Activated naive CD8-positive, alpha-beta T cell treated with anti-CD3 and anti-CD28 coated beads, Interleukin-2, amount 10 ng/mL, durations not matched to agents 7 days and 5 days (primary cell): ENCODE measurements around the gene TFEB. TPM values are rescaled to one million over a fixed set of nuclear protein-coding genes. Genes with fewer than 3 reads are reported as not detected.

ENCODE experiments used
- ATAC-seq: fragments of 150-1000 bp; cut with Tn5 transposase; one replicate; pipeline ENCODE4 v1.10.0; 2021; ENCODE audit warnings: low read depth, moderate library complexity
- POLR2A ChIA-PET: fragments of 350-600 bp; sonication (Branson Sonifier 250); formaldehyde crosslinking; loops from one replicate; lab custom pipeline; 2021; ENCODE audit warnings: antibody characterized with exemption; lab: Charles Lee
- DNase-seq: peaks from one replicate; pipeline ENCODE4 v3.0.0; 2021
- H3K27ac Mint-ChIP-seq: one replicate; pipeline ENCODE4 v1.8.0; 2022; ENCODE audit warnings: mild to moderate bottlenecking, mixed read lengths
- H3K27me3 Mint-ChIP-seq: one replicate; pipeline ENCODE4 v1.8.0; 2022; ENCODE audit warnings: mild to moderate bottlenecking, moderate library complexity, mixed read lengths
- H3K36me3 Mint-ChIP-seq: one replicate; pipeline ENCODE4 v1.8.0; 2021; ENCODE audit warnings: mild to moderate bottlenecking, mixed read lengths
- H3K4me1 Mint-ChIP-seq: one replicate; pipeline ENCODE4 v1.8.0; 2021; ENCODE audit warnings: mixed read lengths
- H3K4me3 Mint-ChIP-seq: one replicate; pipeline ENCODE4 v1.8.0; 2022; ENCODE audit warnings: mild to moderate bottlenecking, moderate library complexity, mixed read lengths
- H3K9me3 Mint-ChIP-seq: one replicate; pipeline ENCODE4 v1.8.0; 2021; ENCODE audit warnings: mixed read lengths
- total RNA-seq, 2 experiments: library from RNA; stranded (reverse); gene quantifications; one replicate each; pipeline ENCODE4 v1.2.3, GENCODE V29; 2021

Gene TFEB
- total RNA-seq, 2 experiments from 2014 or later = 17.6 TPM

DNA sequence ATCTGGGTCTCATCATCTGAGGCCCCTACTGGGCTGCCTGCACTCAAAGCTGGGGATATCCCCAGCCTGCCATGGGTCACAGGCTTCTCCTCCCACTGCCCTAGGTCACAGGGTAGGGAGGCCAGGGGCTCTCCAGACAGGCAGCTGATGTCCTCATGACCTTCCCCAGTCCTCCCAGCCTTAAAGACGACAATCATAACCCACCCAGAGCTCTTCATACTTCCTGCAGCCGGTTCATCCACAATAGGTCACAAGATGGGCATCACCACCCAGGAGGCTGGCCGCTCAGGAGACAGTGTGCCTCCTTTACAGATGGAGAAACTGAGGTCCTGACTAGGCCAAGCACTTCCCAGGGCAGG is 15.2 kb downstream of the TFEB start:
- DNase-seq (no peak), ATAC-seq (no peak)
- Mint-ChIP-seq H3K36me3 (no peaks in the 10 kb centered on the region), H3K27ac (no peak overlapping the region), H3K9me3 (no peaks in the 10 kb centered on the region), H3K4me1 (peaks cover 27% of the 10 kb centered on the region), H3K27me3 (no peaks in the 10 kb centered on the region), H3K4me3 (no peak overlapping the region)
- POLR2A ChIA-PET = interaction anchor here (0.7 to 1.1 kb wide), 2 partner anchors 13 to 49 kb away, joined by 3 to 4 read pairs; no protein-coding TSS in a partner anchor

DNA sequence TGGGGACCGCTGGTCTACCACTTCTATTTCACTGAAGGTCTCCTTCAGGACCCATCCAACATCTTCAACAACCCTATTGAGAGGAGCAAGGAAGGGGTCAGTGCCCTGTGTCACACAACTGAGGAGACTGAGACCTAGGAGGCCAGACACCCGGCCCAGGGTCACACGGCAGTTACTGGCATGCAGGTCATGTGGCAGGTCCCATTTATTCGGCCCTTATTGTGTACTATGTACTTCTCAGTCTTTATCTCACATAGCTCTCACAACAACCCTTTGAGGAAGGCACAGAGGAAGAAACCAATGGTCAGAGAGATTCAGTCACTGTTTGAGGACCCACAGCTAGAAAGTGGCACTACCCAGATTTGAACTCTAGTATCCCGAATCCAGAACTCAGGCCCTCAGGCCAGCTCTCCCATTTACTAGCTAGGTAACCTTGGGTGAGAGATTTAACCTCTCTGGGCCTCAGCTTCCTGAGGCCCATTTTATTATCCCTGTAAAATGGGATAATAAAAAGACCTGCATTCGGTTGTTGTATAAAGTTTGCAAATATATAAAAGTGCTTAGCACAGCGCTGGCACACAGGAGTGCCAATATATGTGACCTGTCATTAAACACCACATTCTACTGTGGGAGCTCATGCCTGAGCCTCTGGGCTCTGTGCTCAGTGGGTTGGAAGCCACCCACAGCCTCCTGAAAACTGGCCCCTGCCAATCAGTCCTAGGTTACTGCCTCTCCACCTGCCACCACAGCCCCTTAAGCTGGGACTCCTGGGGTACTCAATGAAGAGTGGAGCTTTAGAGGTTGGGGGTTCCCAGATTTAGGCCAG is 15.8 kb downstream of the TFEB start:
- H3K27me3 Mint-ChIP-seq = no peaks in the 10 kb centered on the region
- ATAC-seq (no peak), DNase-seq (no peak)
- H3K4me1 Mint-ChIP-seq = peaks cover 27% of the 10 kb centered on the region
- H3K4me3 Mint-ChIP-seq = no peak overlapping the region
- POLR2A ChIA-PET = interaction anchor here (0.6 to 1.1 kb wide), 2 partner anchors 13 to 14 kb away, joined by 3 read pairs; no protein-coding TSS in a partner anchor
- no peaks in the 10 kb centered on the region for H3K9me3 Mint-ChIP-seq
- H3K27ac Mint-ChIP-seq = no peak overlapping the region
- H3K36me3 Mint-ChIP-seq = no peaks in the 10 kb centered on the region

DNA sequence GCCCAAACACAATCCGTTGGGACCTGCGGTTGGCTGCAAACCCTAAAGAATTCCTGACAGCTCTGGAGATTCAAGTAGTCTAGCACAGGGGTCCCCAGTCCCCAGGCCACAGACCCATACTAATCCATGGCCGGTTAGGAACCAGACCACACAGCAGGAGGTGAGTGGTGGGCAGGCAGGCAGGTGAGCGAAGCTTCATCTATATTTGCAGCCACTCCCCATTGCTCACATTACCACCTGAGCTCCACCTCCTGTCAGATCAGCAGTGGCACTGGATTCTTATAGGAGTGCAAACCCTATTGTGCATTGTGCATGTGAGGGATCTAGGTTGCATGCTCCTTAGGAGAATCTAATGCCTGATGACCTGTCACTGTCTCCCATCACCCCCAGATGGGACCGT is 16.6 kb downstream of the TFEB start:
- POLR2A ChIA-PET = interaction anchor here (0.6 kb wide), 1 partner anchor 15 kb away, joined by 3 read pairs; no protein-coding TSS in a partner anchor
- no peak for DNase-seq
- Mint-ChIP-seq H3K9me3 (no peaks in the 10 kb centered on the region), H3K36me3 (no peaks in the 10 kb centered on the region), H3K27ac (no peak overlapping the region), H3K4me1 (peaks cover 29% of the 10 kb centered on the region), H3K27me3 (no peaks in the 10 kb centered on the region), H3K4me3 (no peak overlapping the region)
- no peak for ATAC-seq

DNA sequence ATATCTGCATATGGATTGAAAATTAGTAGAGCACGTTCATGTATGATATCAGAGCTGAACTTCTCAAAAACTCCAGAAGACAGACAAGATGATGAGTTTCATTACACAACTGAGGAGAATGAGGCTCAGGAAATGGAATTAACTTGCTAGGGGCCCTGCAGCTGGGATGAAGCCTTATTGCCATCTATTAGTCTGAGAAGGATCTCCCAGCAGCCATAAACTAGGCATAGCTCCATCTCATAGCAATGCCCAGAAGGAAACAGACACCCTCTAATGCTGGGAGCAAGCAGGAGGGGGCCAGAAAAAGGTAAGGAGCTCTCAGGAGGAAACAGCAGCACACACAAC is 18.0 kb downstream of the TFEB start:
- no peak for ATAC-seq
- POLR2A ChIA-PET = interaction anchor here (1.1 to 2.7 kb wide), 2 partner anchors 11 to 16 kb away, joined by 6 to 17 read pairs; no protein-coding TSS in a partner anchor
- H3K36me3 Mint-ChIP-seq = no peaks in the 10 kb centered on the region
- no peak for DNase-seq
- no peaks in the 10 kb centered on the region for H3K27me3 Mint-ChIP-seq
- H3K27ac Mint-ChIP-seq = no peak overlapping the region
- peaks cover 31% of the 10 kb centered on the region for H3K4me1 Mint-ChIP-seq
- no peaks in the 10 kb centered on the region for H3K9me3 Mint-ChIP-seq
- H3K4me3 Mint-ChIP-seq = no peak overlapping the region

DNA sequence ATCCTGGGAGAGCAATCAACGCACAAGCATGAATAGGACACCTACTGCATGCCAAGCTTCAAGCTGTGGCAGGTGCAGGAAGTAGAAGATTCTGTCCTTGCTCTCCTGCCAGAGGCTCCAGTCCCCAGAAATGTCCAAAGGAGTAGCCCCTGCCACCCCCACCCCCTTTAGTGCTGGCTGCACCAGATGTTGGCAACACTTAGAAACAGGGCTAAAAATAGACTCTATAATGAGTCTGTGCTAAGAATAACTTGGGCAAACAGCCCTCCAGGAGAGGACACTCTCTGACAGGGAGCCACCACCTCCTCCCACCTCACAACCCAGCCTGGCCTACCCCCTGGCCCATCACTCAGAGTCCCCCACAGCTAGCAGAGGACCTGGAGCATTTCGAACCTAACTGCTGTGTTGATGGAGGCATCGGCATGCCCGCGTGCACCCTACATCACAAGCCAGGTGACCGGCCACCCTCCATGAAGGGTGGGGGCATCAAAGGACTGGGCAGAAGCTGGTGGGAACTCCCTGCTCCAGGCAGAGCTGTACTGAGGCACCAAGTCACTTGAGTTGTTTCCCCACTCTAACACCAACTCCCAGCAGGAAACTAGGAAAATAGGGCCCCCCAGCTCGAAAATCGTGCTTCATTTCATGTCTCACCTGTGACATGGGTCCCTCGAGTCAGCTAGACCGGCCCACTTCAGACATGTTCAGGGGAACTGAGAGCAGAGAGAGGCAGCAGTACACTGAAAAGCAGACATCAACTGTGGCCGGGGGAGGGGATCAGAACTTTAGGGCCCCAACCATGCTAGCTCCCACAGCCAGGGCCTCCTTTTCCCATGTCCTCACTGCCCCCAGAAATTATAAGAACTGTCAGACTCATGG is 18.7 kb downstream of the TFEB start:
- POLR2A ChIA-PET = interaction anchor here (1.0 to 2.7 kb wide), 6 partner anchors 10 to 33 kb away, joined by 3 to 19 read pairs (median 5); partner anchors contain the start of gene TFEB
- no peak for ATAC-seq
- Mint-ChIP-seq H3K27me3 (no peaks in the 10 kb centered on the region), H3K9me3 (no peaks in the 10 kb centered on the region), H3K27ac (peak overlapping the region; percentile 78), H3K4me1 (peaks cover 31% of the 10 kb centered on the region), H3K36me3 (no peaks in the 10 kb centered on the region), H3K4me3 (peak overlapping the region; percentile 29)
- DNase-seq = no peak

DNA sequence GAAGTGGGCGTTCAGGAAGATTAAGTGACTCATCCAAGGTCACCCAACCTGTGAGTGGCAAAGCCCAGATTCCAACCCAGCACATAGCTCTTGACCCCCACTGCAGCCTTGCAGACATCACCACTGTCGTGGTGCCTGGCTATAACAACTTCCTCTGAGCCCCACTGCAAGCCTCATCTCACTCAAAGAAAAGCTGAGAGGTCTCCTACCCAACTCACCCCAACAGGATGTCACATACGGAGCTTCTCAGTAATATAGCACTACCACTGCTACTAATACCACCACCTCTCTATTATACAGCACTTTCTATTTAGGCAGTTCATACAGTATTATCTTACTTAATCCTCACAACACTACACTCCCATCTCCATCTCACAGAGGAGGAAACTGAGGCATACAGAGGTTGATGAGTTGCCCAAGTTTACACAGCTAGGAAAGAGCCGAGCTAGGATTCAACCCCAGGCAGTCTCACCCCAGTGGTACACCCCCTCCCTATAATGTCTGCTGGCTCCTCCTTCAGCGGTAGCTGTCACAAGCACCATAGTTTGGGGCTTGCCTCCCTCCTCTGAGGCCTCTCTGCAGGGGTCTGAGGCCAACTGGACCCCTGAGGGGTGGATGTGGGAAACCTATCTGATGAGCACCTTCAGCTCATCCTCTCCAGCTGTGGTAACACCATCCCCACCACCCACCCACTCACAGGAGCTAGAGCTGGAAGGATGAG is 19.5 kb downstream of the TFEB start:
- Mint-ChIP-seq H3K27me3 (no peaks in the 10 kb centered on the region), H3K36me3 (no peaks in the 10 kb centered on the region), H3K4me3 (peak overlapping the region; percentile 29), H3K4me1 (peaks cover 30% of the 10 kb centered on the region), H3K27ac (peak overlapping the region; percentile 70), H3K9me3 (no peaks in the 10 kb centered on the region)
- ATAC-seq = peak; percentile 93
- POLR2A ChIA-PET = interaction anchor here (0.6 to 2.7 kb wide), 8 partner anchors 10 to 697 kb away, joined by 3 to 19 read pairs (median 3); partner anchors contain the start of genes TFEB and TOMM6
- no peak for DNase-seq

DNA sequence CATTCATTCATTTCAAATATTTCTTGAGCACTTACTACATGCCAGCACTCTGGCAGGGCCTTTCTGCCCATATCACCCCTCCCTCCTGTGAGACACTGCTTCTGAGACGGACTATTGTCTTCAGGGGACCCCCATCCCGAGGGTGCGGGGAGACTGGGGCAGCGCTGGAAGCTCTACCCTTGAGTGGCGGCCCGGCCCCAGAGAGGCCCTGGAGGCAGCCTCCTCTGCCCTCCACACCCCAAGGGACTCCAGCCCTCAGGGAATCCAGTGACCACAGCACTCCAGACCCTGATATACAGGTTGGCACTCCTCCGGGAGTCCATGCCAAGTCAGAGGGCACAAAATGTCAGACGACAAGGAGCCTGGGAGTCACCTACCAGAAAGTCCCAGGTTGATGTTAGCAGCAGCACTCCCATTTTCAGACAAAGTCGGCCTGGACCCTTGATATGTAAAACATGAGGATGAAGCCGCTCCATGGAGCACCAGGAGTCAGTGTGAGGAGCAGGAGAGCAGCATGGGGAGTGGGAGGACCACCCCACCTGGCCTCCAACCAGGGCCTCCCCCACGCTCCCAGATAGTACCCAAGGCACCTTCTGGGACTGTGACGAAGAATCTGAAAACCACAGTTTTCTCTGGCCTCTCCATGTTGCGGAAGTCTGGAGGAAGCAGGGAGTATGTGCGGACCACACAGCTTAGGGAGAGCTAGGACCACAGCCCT is 20.7 kb downstream of the TFEB start:
- no peak overlapping the region for H3K27ac Mint-ChIP-seq
- H3K4me3 Mint-ChIP-seq = no peak overlapping the region
- peaks cover 1% of the 10 kb centered on the region for H3K27me3 Mint-ChIP-seq
- no peaks in the 10 kb centered on the region for H3K9me3 Mint-ChIP-seq
- POLR2A ChIA-PET = interaction anchor here (1.4 to 2.7 kb wide), 3 partner anchors 8 to 54 kb away, joined by 3 to 19 read pairs (median 17); partner anchors contain the start of gene TFEB
- no peak for ATAC-seq
- peaks cover 3% of the 10 kb centered on the region for H3K36me3 Mint-ChIP-seq
- no peak for DNase-seq
- peaks cover 31% of the 10 kb centered on the region for H3K4me1 Mint-ChIP-seq

DNA sequence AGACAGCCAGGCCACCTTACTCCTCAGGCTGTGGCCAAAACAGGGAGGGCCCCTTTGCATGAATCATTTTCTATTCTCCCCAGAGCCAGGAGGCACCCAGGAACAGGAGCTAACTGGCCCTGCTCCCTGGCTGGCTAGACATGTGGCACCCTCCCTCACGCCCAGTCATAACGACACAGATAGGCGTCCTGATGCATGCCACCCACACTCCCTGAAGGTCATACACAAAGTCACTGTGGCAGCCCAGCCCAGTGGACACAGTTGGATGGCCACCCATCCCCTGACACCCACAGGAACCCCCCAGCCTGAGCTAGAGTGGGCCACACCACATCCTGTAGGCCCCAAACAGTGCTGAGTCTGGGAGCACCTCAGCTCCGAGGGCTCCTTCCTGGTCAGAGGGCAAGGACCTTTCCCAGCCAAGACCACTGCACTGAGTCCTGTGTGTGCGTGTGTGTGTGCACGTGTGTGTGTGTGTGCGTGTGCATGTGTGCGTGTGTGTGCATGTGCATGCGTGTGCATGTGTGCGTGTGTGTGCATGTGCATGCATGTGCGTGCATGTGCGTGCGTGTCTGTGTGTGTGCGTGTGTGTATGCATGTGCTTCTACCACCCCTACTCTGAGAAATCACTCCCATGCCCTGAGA is 21.6 kb downstream of the TFEB start:
- DNase-seq = no peak
- Mint-ChIP-seq H3K27me3 (peaks cover 1% of the 10 kb centered on the region), H3K4me3 (no peak overlapping the region), H3K4me1 (peaks cover 31% of the 10 kb centered on the region), H3K27ac (peak overlapping the region; percentile 18), H3K36me3 (peaks cover 6% of the 10 kb centered on the region), H3K9me3 (no peaks in the 10 kb centered on the region)
- POLR2A ChIA-PET = no interaction called here
- ATAC-seq = no peak

DNA sequence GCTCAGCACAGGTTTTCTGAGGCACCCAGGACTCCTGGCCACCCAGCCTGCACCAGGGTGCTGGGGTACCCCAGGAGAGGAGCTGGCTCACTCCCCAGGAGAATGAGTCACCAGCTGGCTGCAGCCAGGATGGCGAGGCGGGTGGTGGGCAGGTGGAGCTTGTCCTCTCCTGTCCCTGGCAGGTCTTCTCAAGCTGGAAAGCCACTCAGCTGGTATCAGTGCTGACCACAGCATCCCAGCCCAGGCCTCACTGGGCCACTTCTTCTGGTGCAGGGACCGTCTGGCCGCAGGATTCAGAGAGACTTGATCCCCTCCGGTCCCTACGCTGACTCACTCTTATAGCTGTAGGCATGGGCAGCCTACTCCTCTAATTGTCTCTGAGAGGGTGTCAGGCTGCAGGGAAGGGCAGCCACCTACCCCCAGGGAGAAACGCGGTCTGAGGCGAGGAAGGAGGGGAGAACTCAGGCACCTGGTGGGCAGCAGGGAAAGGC is 22.2 kb downstream of the TFEB start:
- peaks cover 6% of the 10 kb centered on the region for H3K36me3 Mint-ChIP-seq
- no peaks in the 10 kb centered on the region for H3K9me3 Mint-ChIP-seq
- H3K27me3 Mint-ChIP-seq = peaks cover 1% of the 10 kb centered on the region
- POLR2A ChIA-PET = interaction anchor here (1.2 kb wide), 1 partner anchor 21 kb away, joined by 4 read pairs; no protein-coding TSS in a partner anchor
- peaks cover 36% of the 10 kb centered on the region for H3K4me1 Mint-ChIP-seq
- no peak for DNase-seq
- ATAC-seq = no peak
- no peak overlapping the region for H3K4me3 Mint-ChIP-seq
- no peak overlapping the region for H3K27ac Mint-ChIP-seq

DNA sequence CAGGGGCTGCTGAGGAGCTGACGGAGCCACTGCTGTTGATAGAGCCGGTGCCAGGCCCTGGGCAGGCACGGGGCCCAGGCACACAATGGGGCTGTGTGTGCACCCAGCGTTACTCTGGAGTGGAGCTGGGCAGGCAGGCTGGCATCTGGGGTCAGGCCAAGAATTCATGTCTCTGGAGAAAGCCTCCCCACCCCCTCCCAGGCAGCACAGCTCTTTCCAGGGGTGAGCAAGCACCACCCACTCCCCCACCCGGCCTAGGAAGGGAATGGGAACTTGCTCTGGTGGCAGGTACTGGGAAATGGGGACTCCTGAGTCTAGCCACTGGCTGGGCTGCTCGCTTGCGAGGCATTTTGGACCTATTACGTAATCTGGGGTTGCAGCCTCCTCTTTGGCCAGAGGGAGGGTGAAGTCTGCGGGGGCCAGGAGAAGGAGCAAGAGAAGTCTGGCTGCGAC is 22.7 kb downstream of the TFEB start:
- no peak for DNase-seq
- no peaks in the 10 kb centered on the region for H3K9me3 Mint-ChIP-seq
- H3K27ac Mint-ChIP-seq = no peak overlapping the region
- peaks cover 6% of the 10 kb centered on the region for H3K36me3 Mint-ChIP-seq
- no peak overlapping the region for H3K4me3 Mint-ChIP-seq
- no peak for ATAC-seq
- POLR2A ChIA-PET = interaction anchor here (1.2 to 1.5 kb wide), 2 partner anchors 15 to 22 kb away, joined by 3 to 4 read pairs; no protein-coding TSS in a partner anchor
- peaks cover 41% of the 10 kb centered on the region for H3K4me1 Mint-ChIP-seq
- H3K27me3 Mint-ChIP-seq = peaks cover 1% of the 10 kb centered on the region

DNA sequence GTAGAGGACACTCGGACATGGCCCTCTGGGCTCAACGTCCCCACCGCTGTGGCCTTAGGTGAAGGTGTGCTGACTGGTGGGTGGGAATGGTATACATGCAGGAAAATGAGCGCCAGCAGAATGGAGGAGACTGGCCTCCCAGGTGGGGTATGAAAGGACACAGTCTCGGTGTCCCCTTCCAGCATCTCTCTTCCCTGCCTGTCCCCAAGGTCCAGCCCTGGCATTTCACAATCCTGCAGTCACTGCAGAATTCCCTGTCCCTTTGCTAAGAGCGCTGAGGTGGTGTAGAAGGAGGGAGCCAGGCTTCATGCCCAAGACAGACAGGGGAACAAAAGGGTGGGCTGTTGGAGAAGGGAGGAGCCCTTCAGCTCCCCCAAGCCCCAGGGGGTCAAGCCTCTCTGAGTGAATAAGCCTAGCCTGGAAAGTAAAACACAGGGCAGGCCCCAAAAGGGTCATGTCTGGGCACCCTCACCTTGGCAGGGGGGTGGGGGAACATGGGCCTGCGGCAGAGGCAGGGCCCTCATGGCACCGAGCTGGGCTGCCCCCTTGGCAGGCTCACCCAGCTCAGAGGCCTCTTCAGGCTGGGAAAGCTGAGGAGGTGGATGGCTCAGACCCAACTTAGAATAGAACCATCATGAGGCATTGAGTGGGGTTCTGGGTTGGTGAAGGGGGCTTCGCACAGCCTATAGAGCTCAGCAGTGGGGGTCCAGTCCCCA is 23.9 kb downstream of the TFEB start:
- Mint-ChIP-seq H3K9me3 (no peaks in the 10 kb centered on the region), H3K4me3 (no peak overlapping the region), H3K4me1 (peaks cover 42% of the 10 kb centered on the region), H3K27me3 (peaks cover 1% of the 10 kb centered on the region), H3K27ac (no peak overlapping the region), H3K36me3 (peaks cover 6% of the 10 kb centered on the region)
- DNase-seq = no peak
- POLR2A ChIA-PET = interaction anchor here (1.0 to 1.5 kb wide), 2 partner anchors 11 to 16 kb away, joined by 3 read pairs; no protein-coding TSS in a partner anchor
- no peak for ATAC-seq
